Measurements from ENCODE around the gene NINL.

NINL gene

DNA sequence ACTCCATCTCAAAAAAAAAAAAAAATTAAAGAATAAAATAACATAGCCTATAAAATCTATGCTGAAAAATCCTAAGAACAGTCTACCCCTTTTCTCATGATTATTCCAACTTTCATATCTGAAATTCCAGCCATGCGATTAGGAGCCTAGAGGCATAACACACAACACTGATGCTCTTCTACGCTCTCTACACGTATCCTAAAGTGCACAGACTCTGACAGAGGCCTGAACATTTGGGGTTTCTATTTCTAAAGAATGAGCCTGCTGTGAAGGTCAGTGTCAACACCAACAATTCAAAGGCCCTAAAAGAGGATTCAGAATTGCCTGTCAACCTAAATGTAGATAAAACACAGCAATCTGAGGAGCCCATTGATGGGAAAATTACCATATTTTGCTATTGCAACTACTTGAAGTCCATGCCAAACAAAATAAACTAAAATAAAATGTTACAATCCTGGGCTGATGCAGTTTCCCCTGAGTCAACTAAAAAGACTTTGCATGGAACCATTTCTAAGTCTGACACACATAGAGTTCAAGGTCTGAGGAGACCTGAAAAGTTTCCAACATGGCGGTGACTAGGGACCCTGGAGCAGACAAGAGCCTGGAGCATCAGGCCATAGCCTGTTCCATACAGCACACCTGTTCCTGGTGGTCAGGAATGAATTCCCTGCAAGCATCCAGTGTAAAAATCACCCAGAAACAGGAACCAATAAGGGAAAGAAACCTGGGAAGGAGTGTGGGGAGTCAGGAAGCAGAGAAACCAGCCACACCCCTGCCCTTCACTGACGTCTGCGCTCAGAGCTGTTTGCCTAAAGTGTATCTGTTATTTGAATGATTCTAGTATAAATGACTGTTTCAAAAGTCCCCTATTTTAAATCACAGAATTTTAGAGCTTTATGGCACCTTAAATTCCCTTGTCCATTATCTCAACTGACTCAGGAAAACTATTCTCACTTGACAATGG lies 11.8 kb downstream of the NINL start:
- peaks cover 17% of the 10 kb centered on the region for H3K36me3 ChIP-seq
- no peak overlapping the region for H3K27ac ChIP-seq

DNA sequence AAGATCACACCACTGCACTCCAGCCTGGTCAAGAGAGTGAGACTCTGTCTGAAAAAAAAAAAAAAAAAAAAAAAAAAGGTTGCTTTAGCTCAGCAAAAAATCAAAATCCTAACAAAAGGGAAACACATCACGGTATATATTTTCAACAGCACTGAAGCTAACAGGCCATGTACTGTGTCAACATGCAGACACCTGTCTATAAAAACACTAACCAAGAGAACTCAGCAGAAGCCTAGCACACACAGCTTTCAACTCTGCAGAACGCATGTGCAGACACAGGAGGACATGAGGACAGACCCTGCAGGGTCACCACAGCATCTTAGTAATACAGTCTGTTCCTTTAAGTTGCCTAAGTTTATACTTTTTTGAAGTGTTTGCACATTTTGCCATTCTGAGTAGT lies 13.5 kb downstream of the NINL start:
- no peaks in the 10 kb centered on the region for H3K27me3 ChIP-seq (ENCODE audit: insufficient read depth, low read depth, severe bottlenecking)
- DNase-seq = no peak

More for the DNA sequence above, 11.8 kb downstream of the NINL start:
- H3K27me3 ChIP-seq (ENCODE audit: insufficient read depth, low read depth, severe bottlenecking) = no peaks in the 10 kb centered on the region
- H3K4me3 ChIP-seq (ENCODE audit: low read depth, low read length) = no peak overlapping the region
- TF ChIP-seq, protein P1, sequence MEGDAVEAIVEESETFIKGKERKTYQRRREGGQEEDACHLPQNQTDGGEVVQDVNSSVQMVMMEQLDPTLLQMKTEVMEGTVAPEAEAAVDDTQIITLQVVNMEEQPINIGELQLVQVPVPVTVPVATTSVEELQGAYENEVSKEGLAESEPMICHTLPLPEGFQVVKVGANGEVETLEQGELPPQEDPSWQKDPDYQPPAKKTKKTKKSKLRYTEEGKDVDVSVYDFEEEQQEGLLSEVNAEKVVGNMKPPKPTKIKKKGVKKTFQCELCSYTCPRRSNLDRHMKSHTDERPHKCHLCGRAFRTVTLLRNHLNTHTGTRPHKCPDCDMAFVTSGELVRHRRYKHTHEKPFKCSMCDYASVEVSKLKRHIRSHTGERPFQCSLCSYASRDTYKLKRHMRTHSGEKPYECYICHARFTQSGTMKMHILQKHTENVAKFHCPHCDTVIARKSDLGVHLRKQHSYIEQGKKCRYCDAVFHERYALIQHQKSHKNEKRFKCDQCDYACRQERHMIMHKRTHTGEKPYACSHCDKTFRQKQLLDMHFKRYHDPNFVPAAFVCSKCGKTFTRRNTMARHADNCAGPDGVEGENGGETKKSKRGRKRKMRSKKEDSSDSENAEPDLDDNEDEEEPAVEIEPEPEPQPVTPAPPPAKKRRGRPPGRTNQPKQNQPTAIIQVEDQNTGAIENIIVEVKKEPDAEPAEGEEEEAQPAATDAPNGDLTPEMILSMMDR (IDR thresholded peaks at IDR 0.05; ENCODE audit: low read depth, low read length) = no peak
- no peaks in the 10 kb centered on the region for H3K9me3 ChIP-seq (ENCODE audit: severe bottlenecking)
- DNase-seq = no peak

DNA sequence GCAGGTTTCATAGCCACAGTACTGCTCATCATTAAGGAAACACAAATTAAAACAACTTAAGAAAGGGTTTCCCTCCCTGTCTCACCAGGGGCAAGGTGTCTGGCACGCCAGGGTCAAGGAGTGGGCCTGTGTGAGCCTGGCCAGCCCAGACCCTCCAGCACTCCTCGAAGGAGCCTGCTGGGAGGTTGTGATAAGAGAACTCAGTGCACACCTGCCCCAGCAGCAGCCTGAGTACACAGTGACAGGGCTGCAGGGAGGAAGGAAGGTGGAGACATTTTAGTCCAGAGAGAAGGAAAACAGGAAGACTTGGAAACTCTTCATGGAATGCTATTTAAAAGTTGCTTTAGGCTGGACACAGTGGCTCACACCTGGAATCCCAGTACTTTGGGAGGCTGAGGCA lies 14.1 kb downstream of the NINL start:
- H3K27me3 ChIP-seq (ENCODE audit: insufficient read depth, low read depth, severe bottlenecking) = no peaks in the 10 kb centered on the region
- no peak for DNase-seq
- H3K9me3 ChIP-seq (ENCODE audit: severe bottlenecking) = no peaks in the 10 kb centered on the region
- H3K36me3 ChIP-seq = peaks cover 9% of the 10 kb centered on the region
- no peak overlapping the region for H3K27ac ChIP-seq
- no peak overlapping the region for H3K4me3 ChIP-seq (ENCODE audit: low read depth, low read length)
- TF ChIP-seq, protein P1 (IDR thresholded peaks at IDR 0.05; ENCODE audit: low read depth, low read length) = no peak

More for the DNA sequence above, 13.5 kb downstream of the NINL start:
- H3K4me3 ChIP-seq (ENCODE audit: low read depth, low read length) = no peak overlapping the region
- no peaks in the 10 kb centered on the region for H3K9me3 ChIP-seq (ENCODE audit: severe bottlenecking)
- H3K27ac ChIP-seq = no peak overlapping the region
- H3K36me3 ChIP-seq = peaks cover 10% of the 10 kb centered on the region
- TF ChIP-seq, protein P1 (IDR thresholded peaks at IDR 0.05; ENCODE audit: low read depth, low read length) = no peak

DNA sequence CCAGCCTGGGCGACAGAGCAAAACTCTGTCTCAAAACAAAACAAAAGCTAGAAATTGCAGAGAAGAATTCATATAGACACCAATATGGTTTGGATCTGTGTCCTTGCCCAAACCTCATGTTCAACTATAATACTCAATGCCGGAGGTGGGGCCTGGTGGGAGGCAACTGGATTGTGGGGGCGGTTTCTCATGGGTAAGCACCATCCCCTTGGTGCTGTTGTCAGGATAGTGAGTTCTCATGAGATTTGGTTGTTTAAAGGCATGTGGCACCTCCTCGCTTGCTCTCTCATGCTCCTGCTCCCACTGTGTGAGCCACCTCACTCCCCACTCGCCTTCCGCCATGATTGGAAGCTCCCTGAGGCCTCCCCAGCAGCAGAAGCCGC lies 15.2 kb downstream of the NINL start:
- no peak overlapping the region for H3K27ac ChIP-seq
- H3K36me3 ChIP-seq = peaks cover 9% of the 10 kb centered on the region
- no peaks in the 10 kb centered on the region for H3K9me3 ChIP-seq (ENCODE audit: severe bottlenecking)
- no peak overlapping the region for H3K4me3 ChIP-seq (ENCODE audit: low read depth, low read length)
- DNase-seq = no peak
- H3K27me3 ChIP-seq (ENCODE audit: insufficient read depth, low read depth, severe bottlenecking) = no peaks in the 10 kb centered on the region
- TF ChIP-seq, protein P1 (IDR thresholded peaks at IDR 0.05; ENCODE audit: low read depth, low read length) = no peak

DNA sequence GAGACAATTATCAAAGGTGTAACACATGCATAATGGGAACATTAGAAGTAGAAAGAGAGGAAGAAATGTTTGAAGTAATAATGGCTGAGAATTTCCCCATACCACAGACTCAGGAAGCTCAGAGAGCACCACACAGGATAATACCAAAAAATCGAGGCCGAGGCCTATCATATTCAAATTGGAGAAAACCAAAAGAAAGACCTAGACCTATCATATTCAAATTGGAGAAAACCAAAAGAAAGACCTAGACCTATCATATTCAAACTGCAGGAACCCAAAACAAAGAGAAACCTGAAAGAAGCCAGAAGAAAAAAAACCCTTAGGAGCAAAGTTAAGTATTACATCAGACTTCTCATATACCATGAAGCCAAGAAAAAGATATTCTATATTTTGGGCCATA lies 18.0 kb downstream of the NINL start:
- Histone ChIP-seq H3K9me3 (ENCODE audit: severe bottlenecking) (no peaks in the 10 kb centered on the region), H3K4me3 (ENCODE audit: low read depth, low read length) (no peak overlapping the region), H3K27ac (no peak overlapping the region), H3K36me3 (peaks cover 14% of the 10 kb centered on the region), H3K27me3 (ENCODE audit: insufficient read depth, low read depth, severe bottlenecking) (no peaks in the 10 kb centered on the region)
- TF ChIP-seq, protein P1 (IDR thresholded peaks at IDR 0.05; ENCODE audit: low read depth, low read length) = no peak
- DNase-seq = no peak

Measured in WERI-Rb-1 (cell line).